Stimulated activated naive CD4-positive, alpha-beta T cell (primary cell): Measurements from ENCODE around the gene ERCC6L2.

Experiments used
- DNase-seq, 6 experiments: peaks; one replicate each; lab custom pipeline; 2025; lab: John Stamatoyannopoulos, UW

ERCC6L2 gene

GRCh38 chr9:95875305-95876137 lies at the start of gene ERCC6L2:
TSS of gene ERCC6L2 (plus strand) at chr9:95875691. CDS start at chr9:95876039, 348 bp downstream.
- DNase-seq, result peak; percentile 83 to 96 (median 88)

GRCh38 chr9:95826183-95826838 lies 49.2 kb upstream of the ERCC6L2 start:
- no peak for DNase-seq

GRCh38 chr9:95830768-95831167 lies 44.7 kb upstream of the ERCC6L2 start:
- DNase-seq, result no peak

GRCh38 chr9:95831810-95832209 lies 43.7 kb upstream of the ERCC6L2 start:
- DNase-seq, result no peak

- DNase-seq, result no peak
Measured at GRCh38 chr9:95833546-95834178, 41.8 kb upstream of the ERCC6L2 start.

- no peak for DNase-seq
Measured at GRCh38 chr9:95834281-95834907, 41.1 kb upstream of the ERCC6L2 start.

- DNase-seq, result no peak
Measured at GRCh38 chr9:95835393-95835792, 40.1 kb upstream of the ERCC6L2 start.

GRCh38 chr9:95836072-95836471 lies 39.4 kb upstream of the ERCC6L2 start:
- no peak for DNase-seq

GRCh38 chr9:95839012-95839411 lies 36.5 kb upstream of the ERCC6L2 start:
- DNase-seq, result no peak

- no peak for DNase-seq
Measured at GRCh38 chr9:95840074-95840473, 35.4 kb upstream of the ERCC6L2 start.

GRCh38 chr9:95841377-95841776 lies 34.1 kb upstream of the ERCC6L2 start:
- DNase-seq, result no peak

GRCh38 chr9:95845751-95846150 lies 29.7 kb upstream of the ERCC6L2 start:
- no peak for DNase-seq

- no peak for DNase-seq
Measured at GRCh38 chr9:95848764-95849163, 26.7 kb upstream of the ERCC6L2 start.

GRCh38 chr9:95852059-95853032 lies 23.1 kb upstream of the ERCC6L2 start:
- no peak for DNase-seq

GRCh38 chr9:95854386-95855020 lies 21.0 kb upstream of the ERCC6L2 start:
- no peak for DNase-seq

- DNase-seq, result no peak
Measured at GRCh38 chr9:95855961-95856360, 19.5 kb upstream of the ERCC6L2 start.

- DNase-seq, result no peak
Measured at GRCh38 chr9:95857124-95857523, 18.4 kb upstream of the ERCC6L2 start.

- no peak for DNase-seq
Measured at GRCh38 chr9:95857896-95858295, 17.6 kb upstream of the ERCC6L2 start.

GRCh38 chr9:95862343-95862742 lies 13.1 kb upstream of the ERCC6L2 start:
- no peak for DNase-seq

GRCh38 chr9:95864852-95865580 lies 10.5 kb upstream of the ERCC6L2 start:
- no peak for DNase-seq
